GM12872 (cell line): Measurements from ENCODE around the gene DBN1.

Experiments used
- TF ChIP-seq, protein P1 (sequence below): IDR thresholded peaks from 3 replicates; pipeline ENCODE4 v1.5.1; 2011; ENCODE audit warnings: low read depth, mild to moderate bottlenecking, low read length, moderate library complexity; ENCODE audit not compliant: insufficient read depth

DBN1 gene

DNA sequence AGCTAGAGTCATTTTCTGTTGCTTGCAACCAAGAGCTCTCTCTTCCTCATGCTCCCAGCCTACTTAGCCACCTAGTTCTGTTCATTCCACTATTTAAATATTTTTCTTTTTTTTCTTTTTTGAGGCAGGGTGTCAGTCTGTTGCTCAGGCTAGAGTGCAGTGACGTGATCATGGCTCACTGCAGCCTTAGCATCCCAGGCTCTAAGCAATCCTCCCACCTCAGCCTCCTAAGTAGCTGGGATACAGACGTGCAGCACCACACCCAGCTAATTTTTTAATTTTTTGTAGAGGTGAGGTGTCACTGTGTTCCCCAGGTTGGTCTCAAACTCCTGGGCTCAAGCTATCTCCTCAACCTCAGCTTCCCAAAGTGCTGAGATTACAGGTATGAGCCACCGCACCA, 59.0 kb downstream of the DBN1 start:
- TF ChIP-seq, protein P1, sequence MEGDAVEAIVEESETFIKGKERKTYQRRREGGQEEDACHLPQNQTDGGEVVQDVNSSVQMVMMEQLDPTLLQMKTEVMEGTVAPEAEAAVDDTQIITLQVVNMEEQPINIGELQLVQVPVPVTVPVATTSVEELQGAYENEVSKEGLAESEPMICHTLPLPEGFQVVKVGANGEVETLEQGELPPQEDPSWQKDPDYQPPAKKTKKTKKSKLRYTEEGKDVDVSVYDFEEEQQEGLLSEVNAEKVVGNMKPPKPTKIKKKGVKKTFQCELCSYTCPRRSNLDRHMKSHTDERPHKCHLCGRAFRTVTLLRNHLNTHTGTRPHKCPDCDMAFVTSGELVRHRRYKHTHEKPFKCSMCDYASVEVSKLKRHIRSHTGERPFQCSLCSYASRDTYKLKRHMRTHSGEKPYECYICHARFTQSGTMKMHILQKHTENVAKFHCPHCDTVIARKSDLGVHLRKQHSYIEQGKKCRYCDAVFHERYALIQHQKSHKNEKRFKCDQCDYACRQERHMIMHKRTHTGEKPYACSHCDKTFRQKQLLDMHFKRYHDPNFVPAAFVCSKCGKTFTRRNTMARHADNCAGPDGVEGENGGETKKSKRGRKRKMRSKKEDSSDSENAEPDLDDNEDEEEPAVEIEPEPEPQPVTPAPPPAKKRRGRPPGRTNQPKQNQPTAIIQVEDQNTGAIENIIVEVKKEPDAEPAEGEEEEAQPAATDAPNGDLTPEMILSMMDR: no peak

DNA sequence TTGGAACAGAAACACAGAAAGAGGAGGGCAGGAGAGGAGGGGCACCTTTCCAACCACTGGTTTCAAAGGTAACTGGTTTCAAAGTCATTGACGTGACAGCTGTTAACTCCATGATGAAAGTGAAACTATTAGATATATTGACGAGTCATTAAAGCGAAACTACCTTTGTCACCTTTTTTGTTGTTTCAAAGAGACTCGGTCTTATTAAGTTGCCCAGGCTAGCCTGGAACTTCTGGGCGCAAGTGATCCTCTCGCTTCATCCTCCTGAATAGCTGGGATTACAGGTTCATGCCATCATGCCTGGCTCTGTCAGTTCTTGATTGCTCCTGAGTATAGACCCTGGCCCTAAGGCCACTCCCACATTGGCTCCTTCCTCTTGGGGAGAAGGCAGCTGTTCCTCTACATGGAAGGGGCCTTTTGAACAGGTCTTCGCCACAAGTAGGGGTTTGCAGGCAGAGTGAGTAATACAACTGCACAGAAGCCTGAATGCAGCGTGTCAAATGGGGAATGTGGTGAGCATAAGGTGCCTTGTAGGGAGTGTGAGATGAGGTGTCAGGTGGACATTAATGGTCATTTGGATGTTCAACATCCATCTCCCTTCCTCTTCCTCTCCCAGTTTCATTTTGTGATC, 60.7 kb downstream of the DBN1 start:
- TF ChIP-seq, protein P1: no peak

DNA sequence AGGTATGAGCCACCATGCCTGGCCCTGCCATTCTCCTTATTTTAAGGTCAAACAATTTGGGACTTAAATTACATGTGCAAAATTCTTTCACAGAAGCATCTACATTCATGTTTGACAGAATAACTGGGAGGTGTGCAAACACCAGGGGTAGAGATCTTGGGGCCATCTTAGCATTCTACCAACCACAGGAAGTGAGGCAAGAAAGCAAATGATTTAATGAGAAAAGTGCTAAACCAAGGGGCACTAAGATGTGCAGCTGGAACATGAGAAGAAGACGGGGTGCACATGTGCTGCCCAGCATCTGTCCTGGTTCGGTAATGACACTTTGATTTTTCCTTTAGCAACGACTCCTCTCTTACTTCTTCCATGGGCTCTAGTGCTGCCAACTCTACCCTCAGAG, 62.9 kb downstream of the DBN1 start:
- TF ChIP-seq, protein P1: no peak

DNA sequence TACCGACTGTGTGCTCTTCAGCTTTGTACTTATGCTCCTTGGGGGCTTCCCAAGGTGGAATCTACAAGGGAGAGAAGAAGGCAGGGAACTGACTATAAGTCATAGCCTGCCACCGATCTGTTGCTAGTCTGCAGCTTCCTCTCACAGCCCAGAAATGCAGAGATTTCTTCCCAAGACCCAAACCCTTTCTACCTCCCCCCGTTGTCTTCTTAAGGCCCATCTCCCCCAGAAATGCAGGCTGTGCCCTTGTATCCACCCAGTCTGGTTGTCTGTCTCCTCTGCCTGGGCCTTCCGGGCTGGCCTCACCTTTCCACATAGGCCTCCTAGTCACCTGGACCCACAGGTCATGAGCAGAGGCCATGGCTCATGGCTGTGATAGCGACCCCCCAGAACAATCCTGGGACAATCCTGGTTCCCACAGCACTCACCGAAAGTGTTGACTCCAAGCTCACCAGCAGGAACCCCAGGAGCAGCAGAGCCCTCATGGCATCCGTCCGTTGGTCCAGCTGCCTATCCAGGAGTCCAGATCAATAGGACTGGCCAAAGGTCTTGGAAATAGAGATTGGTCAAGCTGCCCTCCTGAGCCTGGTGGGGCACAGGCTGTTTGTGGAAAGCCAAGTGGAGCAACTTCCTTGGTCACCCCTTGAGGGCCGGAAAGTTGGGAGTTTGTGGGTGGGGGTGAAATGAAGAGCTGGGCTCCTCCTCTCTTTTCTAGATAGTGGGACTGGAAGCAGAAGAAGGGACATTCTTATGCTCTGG, 64.2 kb downstream of the DBN1 start, which contains the start of gene F12:
Gene F12 (minus strand): TSS at position 522 of the 759 bp plus-strand sequence. CDS start 37 bp downstream, at position 485.
- TF ChIP-seq, protein P1: no peak
